Small intestine (tissue), 7 donors: ENCODE data around the gene HSPB8. TPM values are rescaled to one million over a fixed set of nuclear protein-coding genes. Genes with fewer than 3 reads are reported as not detected.
"Not testable (repeated sequence)": the region's sequence is repeated elsewhere in the genome, so short reads cannot be mapped to it uniquely, and the experiment has no call there.

Experiments
- DNase-seq, 2 donors: peaks; one replicate each; pipeline versions ENCODE4 v3.0.0 to v3.0.0-alpha.2; 2013
- FAIRE-seq: peaks from 2 replicates; lab custom pipeline; 2012; peaks lifted over from hg19 to GRCh38; lab: Jason Lieb, UNC
- H3K27ac ChIP-seq, 3 donors: one replicate each; pipeline ENCODE4 v1.5.1; 2013; ENCODE audit warnings: low read length in 2 of 3, mild to moderate bottlenecking in 2 of 3, control low read depth in 1 of 3, inconsistent platforms in 1 of 3, low read depth in 1 of 3, moderate library complexity in 1 of 3
- H3K27me3 ChIP-seq, 3 donors: one replicate each; pipeline ENCODE4 v1.6.1; 2013; ENCODE audit warnings: low read length in 3 of 3, inconsistent platforms in 1 of 3; ENCODE audit not compliant: control insufficient read depth in 3 of 3, insufficient read depth in 3 of 3
- H3K36me3 ChIP-seq, 3 donors: one replicate each; pipeline ENCODE4 v1.6.1; 2013; ENCODE audit warnings: low read length in 3 of 3, inconsistent platforms in 1 of 3, low read depth in 1 of 3, mild to moderate bottlenecking in 1 of 3, moderate library complexity in 1 of 3; ENCODE audit not compliant: control insufficient read depth in 3 of 3, insufficient read depth in 2 of 3
- H3K4me1 ChIP-seq, 3 donors: one replicate each; pipeline ENCODE4 v1.6.1; 2013; ENCODE audit warnings: low read length in 2 of 3, inconsistent platforms in 1 of 3, low read depth in 1 of 3, mild to moderate bottlenecking in 1 of 3, moderate library complexity in 1 of 3; ENCODE audit not compliant: control insufficient read depth in 3 of 3, insufficient read depth in 2 of 3
- H3K4me3 ChIP-seq, 3 donors: one replicate each; pipeline ENCODE4 v1.5.1; 2013; ENCODE audit warnings: low read length in 3 of 3, control low read depth in 1 of 3, inconsistent platforms in 1 of 3, low read depth in 1 of 3, mild to moderate bottlenecking in 1 of 3, moderate library complexity in 1 of 3
- H3K9me3 ChIP-seq, 2 donors: one replicate each; pipeline ENCODE4 v1.6.1; 2013; ENCODE audit warnings: low read depth in 1 of 2, low read length in 1 of 2; ENCODE audit not compliant: control insufficient read depth in 2 of 2, insufficient read depth in 1 of 2
- WGBS, 3 donors: extraction: QIAGEN DNeasy Blood & Tissue Kit; methylation state at CpG; one replicate each; pipeline ENCODE4 v1.1.7; 2013; 5-methylcytosine and 5-hydroxymethylcytosine counted together
- polyA plus RNA-seq, 4 donors: library from polyadenylated mRNA; stranded (reverse) in 3 of 4; unstranded in 1 of 4; fragments of 200-250 nt in 3 of 4; fragments of 120-200 nt in 1 of 4; gene quantifications; one replicate each; pipeline versions ENCODE4 v1.2.1 to v1.2.3, GENCODE V29; 2013
- donor health status: healthy with polysubstance abuse.
- donor health status: control.
- donor health status: control.
- donor health status: Bipolar disorder and iron deficiency.
- donor health status: healthy.

Gene HSPB8
- polyA plus RNA-seq, 4 donors = 1.0 to 12.9 (median 4.0) TPM

GRCh38 chr12:119204671-119205285 lies 26.0 kb downstream of the HSPB8 start:
- H3K9me3 ChIP-seq = no peaks in the 10 kb centered on the region
- H3K27ac ChIP-seq = no peak overlapping the region
- DNase-seq (no peak), FAIRE-seq (no peak)
- WGBS, 3 donors = 66 to 73% (median 68%) methylated on average over 7 of the region's 7 CpGs
- no peaks in the 10 kb centered on the region for H3K4me1 ChIP-seq
- H3K36me3 ChIP-seq = no peaks in the 10 kb centered on the region
- no peaks in the 10 kb centered on the region for H3K27me3 ChIP-seq
- H3K4me3 ChIP-seq = no peak overlapping the region

- H3K9me3 ChIP-seq = no peaks in the 10 kb centered on the region
- no peak overlapping the region for H3K4me3 ChIP-seq
- DNase-seq = no peak
- H3K36me3 ChIP-seq = no peaks in the 10 kb centered on the region
- H3K4me1 ChIP-seq = no peaks in the 10 kb centered on the region
- no peak for FAIRE-seq
- H3K27ac ChIP-seq = no peak overlapping the region
- H3K27me3 ChIP-seq = no peaks in the 10 kb centered on the region
- WGBS, 3 donors = 57 to 60% (median 59%) methylated on average over 8 of the region's 8 CpGs
These were observed 27.8 kb downstream of the HSPB8 start for GRCh38 chr12:119206348-119207062.

- DNase-seq = no peak
- FAIRE-seq = no peak
- no peaks in the 10 kb centered on the region for H3K36me3 ChIP-seq
- H3K27ac ChIP-seq = no peak overlapping the region
- no peaks in the 10 kb centered on the region for H3K27me3 ChIP-seq
- 78 to 84% (median 83%) methylated on average over 2 of the region's 2 CpGs for WGBS, 3 donors
- H3K4me1 ChIP-seq = no peaks in the 10 kb centered on the region
- H3K4me3 ChIP-seq = no peak overlapping the region
- H3K9me3 ChIP-seq = no peaks in the 10 kb centered on the region
These were observed 28.4 kb downstream of the HSPB8 start for GRCh38 chr12:119207063-119207560.

GRCh38 chr12:119208626-119209061 lies 29.9 kb downstream of the HSPB8 start:
- no peak overlapping the region for H3K4me3 ChIP-seq
- DNase-seq (peak in 1 of 2 donors; percentile 18), FAIRE-seq (no peak)
- no peaks in the 10 kb centered on the region for H3K27me3 ChIP-seq
- no peaks in the 10 kb centered on the region for H3K4me1 ChIP-seq
- H3K9me3 ChIP-seq = no peaks in the 10 kb centered on the region
- H3K27ac ChIP-seq = no peak overlapping the region
- 13 to 23% (median 22%) methylated on average over 5 to 6 of the region's 6 CpGs for WGBS, 3 donors
- no peaks in the 10 kb centered on the region for H3K36me3 ChIP-seq

GRCh38 chr12:119211884-119212283 lies 33.2 kb downstream of the HSPB8 start:
- no peaks in the 10 kb centered on the region for H3K27me3 ChIP-seq

GRCh38 chr12:119216084-119216483 lies 37.4 kb downstream of the HSPB8 start:
- Histone ChIP-seq H3K4me3 (no peak overlapping the region), H3K36me3 (no peaks in the 10 kb centered on the region), H3K9me3 (no peaks in the 10 kb centered on the region), H3K4me1 (no peaks in the 10 kb centered on the region), H3K27ac (no peak overlapping the region), H3K27me3 (no peaks in the 10 kb centered on the region)
- FAIRE-seq (no peak), DNase-seq (no peak)
- 87 to 91% (median 91%) methylated on average over 7 of the region's 7 CpGs for WGBS, 3 donors

More at GRCh38 chr12:119211884-119212283, 33.2 kb downstream of the HSPB8 start:
- H3K27ac ChIP-seq = no peak overlapping the region
- FAIRE-seq (no peak), DNase-seq (no peak)
- no peak overlapping the region for H3K4me3 ChIP-seq
- no peaks in the 10 kb centered on the region for H3K4me1 ChIP-seq
- WGBS, 3 donors = 72 to 84% (median 78%) methylated on average over 13 of the region's 13 CpGs
- H3K36me3 ChIP-seq = no peaks in the 10 kb centered on the region
- H3K9me3 ChIP-seq = no peaks in the 10 kb centered on the region

GRCh38 chr12:119218875-119219274 lies 40.1 kb downstream of the HSPB8 start:
- H3K4me3 ChIP-seq, H3K36me3 ChIP-seq, H3K4me1 ChIP-seq, H3K9me3 ChIP-seq, DNase-seq, FAIRE-seq, H3K27me3 ChIP-seq, H3K27ac ChIP-seq: not testable (repeated sequence)
- WGBS, 3 donors = 87 to 89% (median 89%) methylated on average over 9 of the region's 9 CpGs

GRCh38 chr12:119222222-119222951 lies 43.7 kb downstream of the HSPB8 start:
- no peak overlapping the region for H3K27ac ChIP-seq
- no peaks in the 10 kb centered on the region for H3K36me3 ChIP-seq
- DNase-seq (no peak), FAIRE-seq (no peak)
- H3K27me3 ChIP-seq = no peaks in the 10 kb centered on the region
- H3K4me3 ChIP-seq = no peak overlapping the region
- no peaks in the 10 kb centered on the region for H3K9me3 ChIP-seq
- WGBS, 3 donors = 62 to 73% (median 71%) methylated on average over 5 of the region's 5 CpGs
- H3K4me1 ChIP-seq = no peaks in the 10 kb centered on the region
